Natural killer cell (primary cell): ENCODE data around the gene DSCAML1. TPM values are rescaled to one million over a fixed set of nuclear protein-coding genes. Genes with fewer than 3 reads are reported as not detected.

Experiments
- ATAC-seq, 3 donors: fragments of 150-1000 bp in 2 of 3; fragments of 200-7000 bp in 1 of 3; cut with Tn5 transposase; 1 replicate in 1 of 3; 2 replicates in 2 of 3; pipeline ENCODE4 v1.10.0; 2021; ENCODE audit warnings: mild to moderate bottlenecking in 2 of 3, moderate library complexity in 2 of 3
- DNase-seq, 2 donors: peaks; one replicate each; pipeline versions ENCODE4 v3.0.0 to v3.0.0-alpha.2; 2013 to 2021; ENCODE audit warnings: mixed read lengths in 1 of 2
- H3K27ac ChIP-seq: one replicate; pipeline ENCODE4 v1.5.1; 2013; ENCODE audit warnings: mild to moderate bottlenecking, low read length
- H3K27me3 ChIP-seq: one replicate; pipeline ENCODE4 v1.6.1; 2013; ENCODE audit warnings: low read length; ENCODE audit not compliant: control insufficient read depth, insufficient read depth
- H3K36me3 ChIP-seq: one replicate; pipeline ENCODE4 v1.6.1; 2013; ENCODE audit warnings: low read length; ENCODE audit not compliant: control insufficient read depth, insufficient read depth
- H3K4me1 ChIP-seq: one replicate; pipeline ENCODE4 v1.6.1; 2013; ENCODE audit warnings: low read length; ENCODE audit not compliant: control insufficient read depth, insufficient read depth
- H3K4me3 ChIP-seq: one replicate; pipeline ENCODE4 v1.5.1; 2013; ENCODE audit warnings: low read length
- H3K9me3 ChIP-seq: one replicate; pipeline ENCODE4 v1.6.1; 2013; ENCODE audit warnings: low read length; ENCODE audit not compliant: control insufficient read depth, insufficient read depth
- H3K27ac Mint-ChIP-seq, 2 donors: one replicate each; pipeline ENCODE4 v1.8.0; 2022; ENCODE audit warnings: mild to moderate bottlenecking in 2 of 2, mixed read lengths in 2 of 2, moderate library complexity in 1 of 2
- H3K27me3 Mint-ChIP-seq, 2 donors: one replicate each; pipeline ENCODE4 v1.8.0; 2022; ENCODE audit warnings: low read depth in 2 of 2, mixed read lengths in 2 of 2
- H3K36me3 Mint-ChIP-seq: one replicate; pipeline ENCODE4 v1.8.0; 2022; ENCODE audit warnings: mixed read lengths
- H3K4me1 Mint-ChIP-seq, 2 donors: one replicate each; pipeline ENCODE4 v1.8.0; 2022; ENCODE audit warnings: mixed read lengths in 2 of 2
- H3K4me3 Mint-ChIP-seq: one replicate; pipeline ENCODE4 v1.8.0; 2022; ENCODE audit warnings: mild to moderate bottlenecking, moderate library complexity, mixed read lengths
- H3K9me3 Mint-ChIP-seq, 2 donors: one replicate each; pipeline ENCODE4 v1.8.0; 2022; ENCODE audit warnings: mixed read lengths in 2 of 2
- WGBS: methylation state at CpG from one replicate; pipeline ENCODE4 v1.1.7; 2013; ENCODE audit warnings: missing lambda C conversion rate; ENCODE audit not compliant: insufficient coverage; 5-methylcytosine and 5-hydroxymethylcytosine counted together
- intact Hi-C: fragments of 100-400 bp; cut with micrococcal nuclease; formaldehyde crosslinking; loops from one replicate; pipeline ENCODE4 v1.14.2; 2022
- total RNA-seq, 4 donors: library from RNA; stranded (reverse); fragments of 120-200 nt in 1 of 4; gene quantifications; one replicate each; pipeline versions ENCODE4 v1.2.3 to v1.2.4, GENCODE V29; 2013 to 2022
- TF ChIP-seq, protein P1 (sequence below): fragments of 200-600 bp; IDR thresholded peaks from one replicate; pipeline ENCODE4 v1.8.0; 2022; ENCODE audit warnings: antibody characterized with exemption

The DSCAML1 gene
- total RNA-seq, 3 donors from 2014 or later (not counting 1 experiment from before 2014, with no cell fraction given) = 0.66 TPM; not detected in 2

DNA sequence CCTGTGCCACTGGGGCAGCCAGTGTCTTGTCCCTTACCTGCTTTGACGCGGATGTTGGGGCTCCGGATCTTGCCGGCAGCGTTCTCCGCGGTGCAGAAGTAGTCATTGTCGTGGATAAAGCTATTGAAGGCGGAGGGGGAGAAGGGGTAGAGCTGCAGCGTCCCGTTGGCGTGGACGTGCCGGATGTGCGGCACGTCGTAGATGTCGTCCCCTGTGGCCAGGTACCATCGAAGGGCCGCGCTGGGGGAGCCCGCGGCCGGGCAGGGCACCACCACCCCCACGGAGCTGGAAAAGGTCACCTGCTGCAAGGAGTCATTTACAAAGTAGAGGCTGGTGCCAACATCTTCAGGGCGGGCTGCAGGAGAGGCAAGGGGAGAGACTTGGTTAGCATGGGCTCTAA is 16.6 kb downstream of the DSCAML1 start:
- peaks cover 40 to 63% of the 10 kb centered on the region in 2 donors for H3K27me3 Mint-ChIP-seq
- 92% methylated on average over 26 of the region's 26 CpGs for WGBS
- no peak overlapping the region for H3K27ac Mint-ChIP-seq
- H3K4me3 Mint-ChIP-seq = no peak overlapping the region
- TF ChIP-seq, protein P1, sequence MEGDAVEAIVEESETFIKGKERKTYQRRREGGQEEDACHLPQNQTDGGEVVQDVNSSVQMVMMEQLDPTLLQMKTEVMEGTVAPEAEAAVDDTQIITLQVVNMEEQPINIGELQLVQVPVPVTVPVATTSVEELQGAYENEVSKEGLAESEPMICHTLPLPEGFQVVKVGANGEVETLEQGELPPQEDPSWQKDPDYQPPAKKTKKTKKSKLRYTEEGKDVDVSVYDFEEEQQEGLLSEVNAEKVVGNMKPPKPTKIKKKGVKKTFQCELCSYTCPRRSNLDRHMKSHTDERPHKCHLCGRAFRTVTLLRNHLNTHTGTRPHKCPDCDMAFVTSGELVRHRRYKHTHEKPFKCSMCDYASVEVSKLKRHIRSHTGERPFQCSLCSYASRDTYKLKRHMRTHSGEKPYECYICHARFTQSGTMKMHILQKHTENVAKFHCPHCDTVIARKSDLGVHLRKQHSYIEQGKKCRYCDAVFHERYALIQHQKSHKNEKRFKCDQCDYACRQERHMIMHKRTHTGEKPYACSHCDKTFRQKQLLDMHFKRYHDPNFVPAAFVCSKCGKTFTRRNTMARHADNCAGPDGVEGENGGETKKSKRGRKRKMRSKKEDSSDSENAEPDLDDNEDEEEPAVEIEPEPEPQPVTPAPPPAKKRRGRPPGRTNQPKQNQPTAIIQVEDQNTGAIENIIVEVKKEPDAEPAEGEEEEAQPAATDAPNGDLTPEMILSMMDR = no peak
- no peaks in the 10 kb centered on the region for H3K27me3 ChIP-seq
- H3K36me3 Mint-ChIP-seq = no peaks in the 10 kb centered on the region
- DNase-seq (no peak), ATAC-seq (no peak)
- no peaks in the 10 kb centered on the region for H3K4me1 ChIP-seq
- H3K27ac ChIP-seq = no peak overlapping the region
- intact Hi-C loops = no loop called here
- H3K36me3 ChIP-seq = no peaks in the 10 kb centered on the region
- no peaks in the 10 kb centered on the region for H3K4me1 Mint-ChIP-seq
- no peaks in the 10 kb centered on the region for H3K9me3 Mint-ChIP-seq
- no peak overlapping the region for H3K4me3 ChIP-seq
- no peaks in the 10 kb centered on the region for H3K9me3 ChIP-seq

DNA sequence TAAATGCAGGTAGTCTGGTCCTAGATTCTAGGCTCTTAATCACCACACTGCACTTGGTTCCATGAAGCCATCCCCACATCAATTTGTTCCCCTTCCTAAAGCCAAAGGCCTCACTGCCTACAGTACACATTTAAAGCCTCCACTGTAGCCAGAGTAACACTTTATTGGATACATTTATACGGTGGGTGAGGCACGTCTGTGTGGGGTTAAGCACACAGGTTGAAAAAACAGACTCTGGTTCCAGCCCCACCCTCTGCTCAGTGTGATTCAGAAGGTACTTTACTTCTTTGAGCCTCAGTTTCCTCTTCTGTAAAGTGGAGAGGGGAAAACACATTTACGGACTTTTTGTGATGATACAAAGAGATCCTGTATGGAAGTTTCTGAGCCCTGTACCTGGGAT is 22.5 kb downstream of the DSCAML1 start:
- DNase-seq (no peak), ATAC-seq (no peak)
- no peak overlapping the region for H3K27ac ChIP-seq
- no peaks in the 10 kb centered on the region for H3K36me3 Mint-ChIP-seq
- TF ChIP-seq, protein P1 = no peak
- H3K4me1 Mint-ChIP-seq = no peaks in the 10 kb centered on the region
- no peaks in the 10 kb centered on the region for H3K4me1 ChIP-seq
- peaks cover 19 to 42% of the 10 kb centered on the region in 2 donors for H3K27me3 Mint-ChIP-seq
- no peak overlapping the region for H3K4me3 ChIP-seq
- H3K4me3 Mint-ChIP-seq = no peak overlapping the region
- intact Hi-C loops = no loop called here
- H3K27ac Mint-ChIP-seq = no peak overlapping the region
- H3K36me3 ChIP-seq = no peaks in the 10 kb centered on the region
- WGBS = 82% methylated on average over 2 of the region's 3 CpGs
- no peaks in the 10 kb centered on the region for H3K27me3 ChIP-seq
- H3K9me3 ChIP-seq = no peaks in the 10 kb centered on the region
- H3K9me3 Mint-ChIP-seq = no peaks in the 10 kb centered on the region

DNA sequence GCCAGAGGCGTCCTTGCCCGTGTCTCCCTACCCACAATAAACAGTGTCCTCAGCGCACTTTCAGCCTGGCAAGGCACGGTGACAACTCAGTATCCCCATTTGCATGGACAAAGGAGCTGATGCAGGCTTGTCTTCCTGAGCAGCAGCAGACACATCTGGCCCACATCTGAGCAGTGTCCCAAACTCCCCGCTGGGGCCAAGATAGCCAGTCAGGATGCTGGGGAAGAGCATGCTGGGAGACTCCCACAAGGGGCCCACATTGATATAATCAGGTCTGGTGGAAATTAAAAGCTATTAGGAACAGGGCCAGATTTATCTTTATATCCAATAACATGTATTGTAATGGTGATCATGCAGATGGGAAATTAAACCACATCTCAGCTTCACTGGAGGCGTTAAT is 24.7 kb downstream of the DSCAML1 start:
- intact Hi-C loops = no loop called here
- Histone ChIP-seq H3K27ac (no peak overlapping the region), H3K36me3 (no peaks in the 10 kb centered on the region), H3K27me3 (no peaks in the 10 kb centered on the region), H3K4me1 (no peaks in the 10 kb centered on the region), H3K9me3 (no peaks in the 10 kb centered on the region), H3K4me3 (no peak overlapping the region)
- no peaks in the 10 kb centered on the region for H3K9me3 Mint-ChIP-seq
- ATAC-seq (no peak), DNase-seq (no peak)
- peaks cover 15 to 42% of the 10 kb centered on the region in 2 donors for H3K27me3 Mint-ChIP-seq
- TF ChIP-seq, protein P1 = no peak
- no peaks in the 10 kb centered on the region for H3K4me1 Mint-ChIP-seq
- H3K27ac Mint-ChIP-seq = no peak overlapping the region
- no peaks in the 10 kb centered on the region for H3K36me3 Mint-ChIP-seq
- WGBS = 95% methylated on average over 5 of the region's 6 CpGs
- no peak overlapping the region for H3K4me3 Mint-ChIP-seq

DNA sequence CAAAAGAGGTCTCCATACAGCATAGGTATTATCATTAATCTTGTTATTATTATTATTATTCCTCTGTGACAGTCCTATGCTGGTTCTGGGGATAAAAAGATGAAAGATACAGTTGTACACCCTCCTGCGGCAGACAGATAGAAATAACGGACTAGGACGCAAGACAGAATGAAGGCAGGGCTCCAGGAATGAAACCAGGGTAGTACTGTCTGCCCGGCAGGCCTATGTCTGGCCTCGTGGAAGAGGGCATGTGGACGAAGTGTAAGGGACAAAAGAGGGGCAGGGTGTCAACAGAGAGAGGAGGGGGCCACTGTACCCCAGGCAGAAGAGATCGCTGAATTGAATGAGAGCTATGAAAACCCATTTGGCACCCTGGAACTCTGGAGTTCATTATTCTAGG is 25.2 kb downstream of the DSCAML1 start:
- H3K36me3 Mint-ChIP-seq = no peaks in the 10 kb centered on the region
- H3K9me3 Mint-ChIP-seq = no peaks in the 10 kb centered on the region
- Histone ChIP-seq H3K4me1 (no peaks in the 10 kb centered on the region), H3K36me3 (no peaks in the 10 kb centered on the region), H3K4me3 (no peak overlapping the region), H3K27me3 (no peaks in the 10 kb centered on the region), H3K9me3 (no peaks in the 10 kb centered on the region), H3K27ac (no peak overlapping the region)
- no peak overlapping the region for H3K4me3 Mint-ChIP-seq
- no peak for DNase-seq
- TF ChIP-seq, protein P1 = no peak
- intact Hi-C loops = no loop called here
- no peaks in the 10 kb centered on the region for H3K4me1 Mint-ChIP-seq
- peaks cover 12 to 47% of the 10 kb centered on the region in 2 donors for H3K27me3 Mint-ChIP-seq
- ATAC-seq = no peak
- WGBS = 85% methylated on average over 7 of the region's 7 CpGs
- H3K27ac Mint-ChIP-seq = no peak overlapping the region
